Measurements from ENCODE around the gene BRIP1.
A peak's percentile ranks its signal among the peaks of the same experiment; 100 is the strongest.

Gene BRIP1

DNA sequence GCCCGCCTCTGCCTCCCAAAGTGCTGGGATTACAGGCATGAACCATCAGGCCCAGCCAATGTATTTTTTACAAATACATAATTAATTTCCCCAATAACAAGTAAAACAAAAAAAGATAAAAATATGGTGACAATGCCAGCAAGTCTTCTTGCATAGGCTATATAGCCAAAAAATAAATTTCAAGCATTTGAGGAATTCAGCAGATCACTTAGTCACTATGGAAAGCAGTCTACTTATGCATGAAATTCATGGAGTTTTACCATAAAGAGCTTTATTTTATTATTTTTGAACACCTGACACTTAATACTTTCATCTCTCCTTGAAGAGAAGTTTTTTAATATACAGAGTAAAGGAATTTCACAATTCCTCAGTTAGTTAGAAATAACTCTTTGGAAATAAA is 56.4 kb downstream of the BRIP1 start (continued):
- TF ChIP-seq PRDM4 (tag by site-specific recombination; IDR thresholded peaks at IDR 0.05): no peak
- TF ChIP-seq ZNF785 (tag by site-specific recombination; IDR thresholded peaks at IDR 0.05): no peak
- TF ChIP-seq ZNF76 (tag by site-specific recombination; IDR thresholded peaks at IDR 0.05; ENCODE audit: borderline replicate concordance, low read depth): no peak
- TF ChIP-seq ZBTB49 (tag by site-specific recombination; IDR thresholded peaks at IDR 0.05; ENCODE audit: low read depth): no peak
- no peak for TF ChIP-seq SP3 (tag by site-specific recombination; IDR thresholded peaks at IDR 0.05)
- TF ChIP-seq ZSCAN18 (tag by site-specific recombination; IDR thresholded peaks at IDR 0.05): no peak
- no peak for TF ChIP-seq ZNF521 (tag by site-specific recombination; IDR thresholded peaks at IDR 0.05)
- no peak for TF ChIP-seq BCL6B (tag by site-specific recombination; IDR thresholded peaks at IDR 0.05)
- no peak for TF ChIP-seq ZNF621 (tag by site-specific recombination; IDR thresholded peaks at IDR 0.05)
- no peak for TF ChIP-seq PATZ1 (tag by site-specific recombination; IDR thresholded peaks at IDR 0.05)
- TF ChIP-seq ZNF549 (tag by site-specific recombination; IDR thresholded peaks at IDR 0.05): no peak

DNA sequence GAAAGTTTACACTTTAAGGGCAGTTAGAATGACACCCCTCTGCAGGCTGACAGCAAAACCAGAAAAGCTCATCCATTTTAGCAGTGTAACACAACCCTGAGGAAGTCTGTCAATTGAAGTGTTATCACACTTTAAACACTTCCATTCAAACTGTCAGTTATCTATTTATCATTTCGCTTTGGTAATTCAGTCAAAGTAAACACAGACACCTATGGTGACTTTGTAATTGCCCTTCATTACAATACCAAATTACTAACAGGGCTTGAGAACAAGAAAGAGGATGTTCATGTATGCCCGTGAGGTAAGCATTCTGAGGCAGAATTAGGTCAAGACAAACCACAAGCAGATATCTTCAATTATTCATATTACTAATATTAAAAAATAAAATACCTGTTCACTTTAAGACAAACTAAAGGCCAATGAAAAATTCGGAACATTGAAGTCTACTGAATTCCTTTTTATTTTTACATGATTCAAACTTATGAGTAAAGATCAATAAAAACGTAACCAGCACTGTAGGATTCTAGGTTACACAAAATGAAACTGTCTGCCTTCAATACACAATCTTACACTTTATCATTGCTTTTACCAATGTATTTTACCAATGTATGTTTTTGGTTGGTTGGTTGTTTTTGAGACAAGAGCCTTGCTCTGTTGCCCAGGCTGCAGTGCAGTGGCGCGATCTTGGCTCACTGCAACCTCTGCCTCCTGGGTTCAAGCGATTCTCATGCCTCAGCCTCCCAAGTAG is 57.1 kb downstream of the BRIP1 start:
- TF ChIP-seq SP7 (tag by site-specific recombination; IDR thresholded peaks at IDR 0.05) (0 out of 2 replicates have a peak, but pooled peaks have one; percentile 17), ZNF140 (tag by site-specific recombination; IDR thresholded peaks at IDR 0.05) (no peak), PRDM6 (tag by site-specific recombination; IDR thresholded peaks at IDR 0.05) (no peak)
- Histone ChIP-seq H3K4me1 (ENCODE audit: control insufficient read depth, insufficient read depth, low read length) (peaks cover 10% of the 10 kb centered on the region), H3K36me3 (ENCODE audit: control insufficient read depth in 2 of 2, insufficient read depth in 1 of 2, low read length in 2 of 2) (peaks cover 20 to 44% of the 10 kb centered on the region in 2 experiments), H3K27ac (ENCODE audit: extremely low read depth, low read depth, low read length) (no peak overlapping the region), H3K9me3 (ENCODE audit: control insufficient read depth, insufficient read depth, low read depth, low read length) (no peaks in the 10 kb centered on the region), H3K4me3 (ENCODE audit: low read depth, low read length) (no peak overlapping the region)
- ChIA-PET CTCF (interaction anchor here (0.9 kb wide), 1 partner anchor 72 kb away, joined by 3 read pairs; no protein-coding TSS in a partner anchor), POLR2A (no interaction called here)
